Mucosa of rectum (tissue), 2 donors: ENCODE results near the gene FLT1.

Source experiments
- H3K27ac ChIP-seq, 2 donors: one replicate each; pipeline ENCODE4 v1.7.0; 2013; ENCODE audit warnings: inconsistent platforms in 2 of 2, low read depth in 2 of 2, low read length in 2 of 2
- H3K27me3 ChIP-seq, 2 donors: one replicate each; pipeline ENCODE4 v1.7.0; 2013; ENCODE audit warnings: low read length in 2 of 2; ENCODE audit not compliant: control insufficient read depth in 2 of 2, insufficient read depth in 2 of 2
- H3K36me3 ChIP-seq, 2 donors: one replicate each; pipeline ENCODE4 v1.7.0; 2013; ENCODE audit warnings: low read length in 2 of 2; ENCODE audit not compliant: control insufficient read depth in 2 of 2, insufficient read depth in 2 of 2
- H3K4me1 ChIP-seq, 2 donors: one replicate each; pipeline ENCODE4 v1.7.0; 2013; ENCODE audit warnings: low read length in 2 of 2, mild to moderate bottlenecking in 1 of 2; ENCODE audit not compliant: control insufficient read depth in 2 of 2, insufficient read depth in 2 of 2
- H3K4me3 ChIP-seq, 2 donors: one replicate each; pipeline ENCODE4 v1.7.0; 2013; ENCODE audit warnings: low read length in 2 of 2
- H3K9ac ChIP-seq, 2 donors: one replicate each; pipeline ENCODE4 v1.7.0; 2013; ENCODE audit warnings: low read length in 2 of 2, low read depth in 1 of 2, mild to moderate bottlenecking in 1 of 2
- H3K9me3 ChIP-seq, 2 donors: one replicate each; pipeline ENCODE4 v1.7.0; 2013; ENCODE audit warnings: low read length in 2 of 2; ENCODE audit not compliant: control insufficient read depth in 2 of 2
- donor health status: healthy.
- donor health status: Normal muscosa, but diverticular disease.

FLT1 gene

DNA sequence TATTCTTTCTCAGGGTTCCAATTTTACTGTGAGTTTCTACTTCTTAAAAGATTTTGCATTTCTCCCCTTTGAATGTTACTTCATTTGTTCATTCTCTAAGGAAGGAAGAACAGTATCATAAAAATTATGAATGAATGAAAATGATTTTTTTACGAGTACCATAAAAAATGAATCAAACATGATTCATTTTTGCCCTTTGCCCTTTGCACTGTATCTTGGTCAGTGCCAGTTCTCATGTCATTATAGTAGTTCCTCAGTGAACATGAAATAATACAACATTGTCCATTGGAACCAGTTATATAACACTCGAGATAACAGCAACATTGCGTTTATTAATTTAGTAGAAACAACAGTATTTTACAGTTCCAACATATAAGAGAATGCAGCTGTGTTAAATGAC, 28.8 kb downstream of the FLT1 start:
- Histone ChIP-seq H3K27ac (no peak overlapping the region), H3K27me3 (no peaks in the 10 kb centered on the region), H3K9ac (no peak overlapping the region), H3K36me3 (no peaks in the 10 kb centered on the region), H3K4me3 (no peak overlapping the region), H3K4me1 (peaks cover 0 to 2% of the 10 kb centered on the region in 2 donors), H3K9me3 (no peaks in the 10 kb centered on the region)

DNA sequence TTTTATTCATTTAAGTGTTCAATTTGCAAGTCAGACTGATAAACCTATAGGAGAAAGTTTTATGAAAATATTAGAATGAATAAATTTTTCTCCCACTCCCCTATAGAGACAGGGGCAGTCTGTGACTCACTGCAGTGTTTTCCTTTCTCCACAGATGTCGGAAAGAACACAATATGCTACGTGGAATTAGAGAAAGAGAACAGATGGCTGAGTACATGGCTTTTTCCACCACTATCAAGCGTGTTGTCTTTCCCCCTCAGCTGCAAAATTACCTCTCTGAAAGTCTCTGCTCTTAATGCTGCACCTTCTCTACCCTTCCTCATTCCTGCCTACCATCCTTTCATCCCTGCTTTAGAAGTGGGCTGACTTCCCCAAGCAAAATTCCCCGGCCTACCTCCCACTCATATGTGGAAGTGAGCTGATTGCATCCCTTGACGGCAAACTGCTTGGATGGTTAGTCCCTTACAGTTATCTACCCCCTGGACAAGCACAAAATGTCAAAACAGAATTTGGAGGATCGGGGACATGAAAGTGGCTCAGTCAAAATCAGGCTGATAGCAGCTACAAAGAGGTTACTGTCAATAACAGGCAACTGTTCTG, 30.0 kb downstream of the FLT1 start:
- H3K27me3 ChIP-seq: no peaks in the 10 kb centered on the region
- peaks cover 0 to 2% of the 10 kb centered on the region in 2 donors for H3K4me1 ChIP-seq
- no peak overlapping the region for H3K9ac ChIP-seq
- no peak overlapping the region for H3K27ac ChIP-seq
- no peaks in the 10 kb centered on the region for H3K9me3 ChIP-seq
- H3K36me3 ChIP-seq: no peaks in the 10 kb centered on the region
- no peak overlapping the region for H3K4me3 ChIP-seq

- Histone ChIP-seq H3K4me1 (peaks cover 0 to 2% of the 10 kb centered on the region in 2 donors), H3K9ac (no peak overlapping the region), H3K9me3 (no peaks in the 10 kb centered on the region), H3K27me3 (no peaks in the 10 kb centered on the region), H3K27ac (no peak overlapping the region), H3K4me3 (no peak overlapping the region), H3K36me3 (no peaks in the 10 kb centered on the region)
Observed at GRCh38 chr13:28463481-28463880, 31.4 kb downstream of the FLT1 start.

DNA sequence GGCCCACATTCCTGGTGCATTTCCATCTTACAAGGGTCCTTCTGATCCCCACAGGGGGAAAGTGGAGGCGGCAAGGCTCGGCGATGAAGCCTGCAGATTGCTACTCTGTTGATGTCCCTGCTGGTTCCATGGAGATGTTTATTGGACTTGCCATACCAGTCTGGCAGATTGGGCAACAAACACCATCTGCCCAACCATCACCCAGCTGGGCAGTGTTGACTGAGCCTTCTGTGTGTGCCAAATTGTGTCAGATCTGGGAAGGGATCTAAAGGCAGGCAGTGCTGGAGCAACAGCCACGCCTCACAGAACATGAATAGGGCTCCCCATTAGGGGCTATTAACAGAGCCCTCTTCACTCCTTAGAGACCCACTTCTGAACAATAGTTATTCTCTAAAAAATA, 35.0 kb downstream of the FLT1 start:
- Histone ChIP-seq H3K4me1 (no peaks in the 10 kb centered on the region), H3K4me3 (no peak overlapping the region), H3K9ac (no peak overlapping the region), H3K9me3 (no peaks in the 10 kb centered on the region), H3K27ac (no peak overlapping the region), H3K27me3 (no peaks in the 10 kb centered on the region), H3K36me3 (no peaks in the 10 kb centered on the region)

GRCh38 chr13:28458608-28459007, 36.3 kb downstream of the FLT1 start:
- Histone ChIP-seq H3K9ac (no peak overlapping the region), H3K27me3 (no peaks in the 10 kb centered on the region), H3K4me1 (no peaks in the 10 kb centered on the region), H3K4me3 (no peak overlapping the region), H3K36me3 (no peaks in the 10 kb centered on the region), H3K27ac (no peak overlapping the region), H3K9me3 (no peaks in the 10 kb centered on the region)

DNA sequence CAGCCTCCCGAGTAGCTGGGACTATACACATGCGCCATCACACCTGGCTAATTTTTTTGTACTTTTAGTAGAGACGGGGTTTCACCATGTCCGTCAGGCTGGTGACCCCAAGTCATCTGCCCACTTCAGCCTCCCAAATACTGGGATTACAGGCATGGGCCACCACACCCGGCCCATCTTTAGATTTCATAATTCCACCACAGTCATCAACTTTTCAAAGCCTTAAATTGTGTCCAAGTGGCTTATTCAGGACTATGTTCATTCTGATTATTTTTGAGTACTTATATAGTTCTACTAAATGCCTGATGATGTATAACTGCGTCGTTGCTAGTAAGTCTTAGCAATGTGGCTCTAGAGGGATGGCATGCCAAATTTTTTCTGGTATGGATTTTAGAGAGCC, 36.9 kb downstream of the FLT1 start:
- Histone ChIP-seq H3K9ac (no peak overlapping the region), H3K36me3 (no peaks in the 10 kb centered on the region), H3K9me3 (no peaks in the 10 kb centered on the region), H3K27ac (no peak overlapping the region), H3K27me3 (no peaks in the 10 kb centered on the region), H3K4me3 (no peak overlapping the region), H3K4me1 (no peaks in the 10 kb centered on the region)

DNA sequence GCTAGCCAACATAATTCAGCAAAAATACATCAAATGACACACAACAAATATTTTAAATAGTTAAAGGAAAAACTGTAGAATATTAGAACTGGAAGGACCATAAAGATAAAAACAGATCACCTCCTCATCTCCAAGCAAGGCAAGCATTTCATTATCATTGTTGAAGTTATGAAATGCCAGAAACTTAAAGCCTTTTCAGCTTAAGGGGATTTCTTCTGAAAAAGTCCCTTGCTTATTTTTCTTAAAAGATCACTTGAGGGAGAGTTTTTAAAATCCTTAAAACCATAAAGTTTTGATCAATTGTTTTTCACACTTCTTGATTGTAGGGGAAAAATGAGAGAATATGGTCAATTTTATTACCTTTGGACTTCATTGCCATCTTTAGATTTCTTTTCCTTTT, 37.4 kb downstream of the FLT1 start:
- no peaks in the 10 kb centered on the region for H3K27me3 ChIP-seq
- no peak overlapping the region for H3K4me3 ChIP-seq

DNA sequence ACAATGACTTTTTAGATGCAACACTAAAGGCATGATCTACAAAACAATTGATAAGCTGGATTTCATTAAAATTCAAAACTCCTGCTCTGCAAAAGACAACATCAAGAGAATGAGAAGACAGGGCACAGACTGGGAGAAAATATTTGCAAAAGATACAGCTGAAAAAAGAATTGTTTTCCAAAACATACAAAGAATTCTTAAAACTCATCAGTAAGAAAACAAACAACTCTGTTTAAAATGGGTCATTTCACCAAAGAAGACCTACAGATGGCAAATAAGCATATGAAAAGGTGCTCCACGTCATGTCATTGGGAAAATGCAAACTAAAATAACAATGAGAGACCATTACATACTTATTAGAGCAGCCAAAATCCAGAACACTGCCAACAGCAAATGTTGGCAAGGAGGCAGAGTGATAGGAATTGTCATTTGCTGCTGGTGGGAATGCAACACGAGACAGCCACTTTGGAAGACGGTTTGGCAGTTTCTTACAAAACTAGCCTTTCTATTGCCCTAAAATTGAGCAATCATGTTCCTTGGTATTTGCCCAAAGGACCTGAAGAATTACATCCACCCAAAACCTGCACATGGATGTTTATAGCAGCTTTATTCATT, 39.2 kb downstream of the FLT1 start:
- Histone ChIP-seq H3K27me3 (no peaks in the 10 kb centered on the region), H3K4me1 (no peaks in the 10 kb centered on the region), H3K4me3 (no peak overlapping the region), H3K9ac (no peak overlapping the region), H3K9me3 (no peaks in the 10 kb centered on the region), H3K27ac (no peak overlapping the region), H3K36me3 (no peaks in the 10 kb centered on the region)

More for the DNA sequence above, 37.4 kb downstream of the FLT1 start:
- Histone ChIP-seq H3K9ac (no peak overlapping the region), H3K9me3 (no peaks in the 10 kb centered on the region), H3K27ac (no peak overlapping the region), H3K4me1 (no peaks in the 10 kb centered on the region), H3K36me3 (no peaks in the 10 kb centered on the region)

GRCh38 chr13:28452755-28453154, 42.2 kb downstream of the FLT1 start:
- Histone ChIP-seq H3K27me3 (no peaks in the 10 kb centered on the region), H3K4me3 (no peak overlapping the region), H3K4me1 (no peaks in the 10 kb centered on the region), H3K36me3 (no peaks in the 10 kb centered on the region), H3K9me3 (no peaks in the 10 kb centered on the region), H3K27ac (no peak overlapping the region), H3K9ac (no peak overlapping the region)

DNA sequence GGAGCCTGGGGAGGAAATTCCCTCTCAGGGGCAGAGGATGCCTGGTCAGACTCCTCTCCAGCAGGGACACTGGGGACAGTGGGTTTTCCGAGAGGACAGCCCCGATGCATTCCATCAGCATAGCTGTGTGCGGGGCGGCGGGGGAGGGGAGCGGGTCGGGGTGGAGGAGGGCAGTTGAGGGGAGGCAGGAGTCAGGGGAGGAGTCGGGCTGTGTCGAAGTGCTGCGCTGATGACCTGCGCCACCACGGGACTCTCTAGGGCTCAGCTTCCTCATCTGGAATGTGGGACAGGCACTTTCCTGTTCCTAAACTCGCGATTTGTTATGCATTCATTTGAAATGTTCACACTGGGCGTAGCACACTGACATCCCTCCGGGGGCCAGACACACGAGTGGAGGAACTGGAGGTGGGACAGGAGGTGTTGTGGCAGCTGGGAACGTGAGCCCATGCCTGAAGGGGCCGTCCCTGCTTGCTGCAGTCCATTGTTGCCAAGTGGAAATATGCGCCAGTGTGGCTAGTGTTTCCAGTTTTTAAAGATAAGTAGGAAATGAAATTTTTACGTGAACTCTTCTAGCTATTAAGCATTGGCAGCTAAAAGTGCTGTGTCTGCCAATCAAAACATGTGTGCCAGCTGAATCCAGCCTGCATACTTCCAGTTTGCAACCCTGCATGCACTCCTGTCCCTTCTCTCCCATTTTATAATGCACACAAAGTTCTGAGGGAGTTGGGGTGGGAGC, 43.3 kb downstream of the FLT1 start:
- H3K9ac ChIP-seq: no peak overlapping the region
- no peak overlapping the region for H3K4me3 ChIP-seq
- H3K9me3 ChIP-seq: no peaks in the 10 kb centered on the region
- H3K27me3 ChIP-seq: no peaks in the 10 kb centered on the region
- no peak overlapping the region for H3K27ac ChIP-seq
- no peaks in the 10 kb centered on the region for H3K36me3 ChIP-seq
- no peaks in the 10 kb centered on the region for H3K4me1 ChIP-seq
